ENCODE results near the gene BBS9. TPM values are rescaled to one million over a fixed set of nuclear protein-coding genes. Genes with fewer than 3 reads are reported as not detected.

Gene BBS9
- total and polyA plus RNA-seq, 2 experiments from 2014 or later: 10.2 to 15.0 TPM

DNA sequence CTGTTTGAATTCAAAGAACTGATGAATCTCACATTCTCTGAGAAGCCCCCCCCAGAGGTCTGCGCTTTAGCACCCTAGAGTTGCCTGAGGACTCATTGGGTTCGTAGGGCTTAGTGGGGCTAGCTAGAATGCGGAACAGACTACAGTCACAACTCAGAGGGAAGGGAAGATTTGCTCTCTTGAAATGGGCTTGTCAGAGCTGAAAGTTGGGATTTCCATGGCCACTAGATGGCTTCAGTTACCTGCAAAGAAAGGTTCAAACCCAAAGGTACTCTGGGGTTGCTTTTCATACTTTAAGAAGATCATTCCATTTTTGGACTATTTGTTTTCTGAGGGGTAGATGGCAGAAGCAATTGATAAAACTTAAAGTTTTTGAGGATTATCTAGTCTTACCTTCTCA, 205.0 kb downstream of the BBS9 start:
- 92 to 96% methylated on average over 3 of the region's 3 CpGs for WGBS, 2 experiments (ENCODE audit: low coverage in 1 of 2, low lambda C conversion rate in 2 of 2, missing lambda C conversion rate in 2 of 2)
- peak; percentile 22 for DNase-seq
- Histone ChIP-seq H3K9me3 (ENCODE audit: low read depth) (no peaks in the 10 kb centered on the region), H3K36me3 (ENCODE audit: low read depth) (no peaks in the 10 kb centered on the region), H3K4me1 (ENCODE audit: insufficient read depth) (peaks cover 7% of the 10 kb centered on the region; the same call in 1 of the 2 replicates), H2AFZ (no peak overlapping the region), H3F3A (ENCODE audit: insufficient read depth) (0 out of 2 replicates have a peak, but pooled peaks cover 3% of the 10 kb centered on the region), H3K27me3 (replicated peaks; ENCODE audit: insufficient read depth) (no peaks in the 10 kb centered on the region), H3K9me2 (ENCODE audit: insufficient read depth) (no peaks in the 10 kb centered on the region), H3K4me3 (no peak overlapping the region), H3K9ac (no peak overlapping the region), H3K27ac (no peak overlapping the region), H4K20me1 (ENCODE audit: insufficient read depth) (no peaks in the 10 kb centered on the region), H3K79me2 (ENCODE audit: insufficient read depth) (no peaks in the 10 kb centered on the region), H3K4me2 (ENCODE audit: unreplicated experiment) (no peak overlapping the region)
- in situ Hi-C loops (cut with MboI): no loop called here
- TF ChIP-seq EZH2 (IDR thresholded peaks at IDR 0.05; ENCODE audit: insufficient read depth, poor library complexity, severe bottlenecking): no peak
- TF ChIP-seq EZH2phosphoT487 (IDR thresholded peaks at IDR 0.05; ENCODE audit: insufficient read depth, low read depth): no peak

DNA sequence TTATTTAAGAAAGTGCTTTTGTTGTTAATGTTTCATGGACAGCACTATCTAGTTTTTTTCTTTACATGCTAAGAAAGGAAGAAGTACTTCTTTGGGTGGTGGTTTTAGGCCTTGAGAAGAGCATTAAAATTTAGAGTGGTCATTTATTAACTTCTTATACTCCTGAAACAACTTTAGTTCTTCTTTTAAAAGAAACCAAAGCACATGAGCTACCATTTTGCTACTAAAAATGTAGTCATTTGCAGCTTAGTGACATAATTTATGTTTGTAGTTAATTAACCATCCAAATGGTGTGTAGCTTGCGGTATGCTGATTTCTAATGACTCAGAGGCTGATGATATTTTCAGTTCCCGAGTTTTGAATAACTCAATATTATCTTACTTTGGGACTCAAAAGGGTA, 207.5 kb downstream of the BBS9 start:
- Histone ChIP-seq H3K79me2 (ENCODE audit: insufficient read depth) (no peaks in the 10 kb centered on the region), H2AFZ (no peak overlapping the region), H3F3A (ENCODE audit: insufficient read depth) (0 out of 2 replicates have a peak, but pooled peaks cover 6% of the 10 kb centered on the region), H3K36me3 (ENCODE audit: low read depth) (no peaks in the 10 kb centered on the region), H3K4me2 (ENCODE audit: unreplicated experiment) (no peak overlapping the region), H3K27me3 (replicated peaks; ENCODE audit: insufficient read depth) (no peaks in the 10 kb centered on the region), H3K9ac (no peak overlapping the region), H3K9me2 (ENCODE audit: insufficient read depth) (no peaks in the 10 kb centered on the region), H3K27ac (no peak overlapping the region), H3K4me1 (ENCODE audit: insufficient read depth) (peaks cover 11% of the 10 kb centered on the region), H4K20me1 (ENCODE audit: insufficient read depth) (no peaks in the 10 kb centered on the region), H3K9me3 (ENCODE audit: low read depth) (no peaks in the 10 kb centered on the region), H3K4me3 (no peak overlapping the region)
- WGBS, 2 experiments (ENCODE audit: low coverage in 1 of 2, low lambda C conversion rate in 2 of 2, missing lambda C conversion rate in 2 of 2): 95 to 98% methylated on average over 2 of the region's 2 CpGs
- in situ Hi-C loops (cut with MboI): no loop called here
- no peak for DNase-seq
- TF ChIP-seq EZH2 (IDR thresholded peaks at IDR 0.05; ENCODE audit: insufficient read depth, poor library complexity, severe bottlenecking): no peak
- TF ChIP-seq EZH2phosphoT487 (IDR thresholded peaks at IDR 0.05; ENCODE audit: insufficient read depth, low read depth): no peak

DNA sequence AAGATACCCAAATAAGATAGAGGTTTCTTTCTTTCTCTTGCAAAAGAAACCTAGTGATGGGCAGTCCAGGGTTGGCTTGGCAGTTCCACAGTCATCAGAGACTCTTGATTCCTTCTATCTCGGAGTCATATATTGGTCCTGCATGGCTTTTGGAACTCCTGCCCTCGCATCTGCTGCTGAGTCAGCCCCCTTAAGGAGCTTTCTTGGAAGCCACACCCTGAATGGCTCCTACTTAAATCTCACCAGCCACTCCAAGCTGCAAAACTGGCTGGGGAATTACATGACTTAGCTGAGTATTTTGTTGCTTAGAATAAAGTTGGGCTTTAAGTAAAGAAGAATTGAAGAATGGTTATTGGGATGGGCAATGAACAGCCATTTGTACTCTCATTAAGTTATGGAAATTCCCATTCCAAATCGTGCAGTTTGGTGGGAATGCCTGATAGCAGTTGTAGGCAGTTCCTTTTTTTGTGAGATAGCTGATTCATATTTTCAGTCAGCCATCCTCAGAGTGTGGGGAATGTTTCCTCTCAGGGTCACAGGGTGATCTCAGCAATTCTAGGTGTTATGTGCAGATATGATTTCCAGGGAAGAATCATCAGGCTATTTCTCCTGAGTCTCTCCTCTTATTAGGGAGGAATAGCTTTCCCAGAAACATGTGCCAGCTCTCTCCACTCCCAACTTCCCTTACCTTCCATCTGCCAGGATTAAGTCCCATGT, 209.9 kb downstream of the BBS9 start:
- DNase-seq: peak; percentile 63
- Histone ChIP-seq H3K9ac (no peak overlapping the region), H3K4me1 (ENCODE audit: insufficient read depth) (peaks cover 11% of the 10 kb centered on the region), H3K36me3 (ENCODE audit: low read depth) (no peaks in the 10 kb centered on the region), H3K27me3 (replicated peaks; ENCODE audit: insufficient read depth) (no peaks in the 10 kb centered on the region), H4K20me1 (ENCODE audit: insufficient read depth) (no peaks in the 10 kb centered on the region), H3K27ac (no peak overlapping the region), H3K4me3 (no peak overlapping the region), H3K9me2 (ENCODE audit: insufficient read depth) (no peaks in the 10 kb centered on the region), H3K4me2 (ENCODE audit: unreplicated experiment) (peak overlapping the region; percentile 19), H3K79me2 (ENCODE audit: insufficient read depth) (no peaks in the 10 kb centered on the region), H3F3A (ENCODE audit: insufficient read depth) (0 out of 2 replicates have a peak, but pooled peaks cover 6% of the 10 kb centered on the region), H3K9me3 (ENCODE audit: low read depth) (no peaks in the 10 kb centered on the region), H2AFZ (peak overlapping the region; percentile 14; the same call in 1 of the 2 replicates)
- 25% methylated on average over 3 of the region's 3 CpGs for WGBS, 2 experiments (ENCODE audit: low coverage in 1 of 2, low lambda C conversion rate in 2 of 2, missing lambda C conversion rate in 2 of 2)
- TF ChIP-seq EZH2phosphoT487 (IDR thresholded peaks at IDR 0.05; ENCODE audit: insufficient read depth, low read depth): no peak
- in situ Hi-C loops (cut with MboI): no loop called here

DNA sequence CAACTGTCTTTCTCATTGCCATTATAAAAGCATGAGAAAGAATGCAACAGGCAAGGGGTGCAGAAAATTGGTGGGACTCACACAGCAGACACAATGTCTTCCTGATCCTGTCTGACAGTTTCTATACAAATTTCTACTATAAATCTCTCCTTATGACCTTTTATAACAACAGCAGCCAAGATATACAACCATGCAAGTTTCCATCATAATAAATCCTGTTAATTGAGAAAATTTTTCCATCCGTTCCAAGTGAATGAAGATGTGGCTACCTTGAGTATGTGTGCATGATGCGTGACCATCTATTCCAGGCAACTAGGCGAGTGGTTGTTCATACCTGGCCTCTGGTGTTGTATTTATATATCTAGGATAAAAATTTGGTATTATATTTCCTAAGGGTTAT, 216.7 kb downstream of the BBS9 start:
- H2AFZ ChIP-seq: no peak overlapping the region
- no peaks in the 10 kb centered on the region for H3K79me2 ChIP-seq (ENCODE audit: insufficient read depth)
- no peaks in the 10 kb centered on the region for H3K36me3 ChIP-seq (ENCODE audit: low read depth)
- in situ Hi-C loops (cut with MboI): no loop called here
- H3K4me2 ChIP-seq (ENCODE audit: unreplicated experiment): no peak overlapping the region
- TF ChIP-seq EZH2 (IDR thresholded peaks at IDR 0.05; ENCODE audit: insufficient read depth, poor library complexity, severe bottlenecking) (no peak), EZH2phosphoT487 (IDR thresholded peaks at IDR 0.05; ENCODE audit: insufficient read depth, low read depth) (no peak)
- no peak overlapping the region for H3K27ac ChIP-seq
- WGBS, 2 experiments (ENCODE audit: low coverage in 1 of 2, low lambda C conversion rate in 2 of 2, missing lambda C conversion rate in 2 of 2): 93% methylated on average over 3 of the region's 3 CpGs
- no peaks in the 10 kb centered on the region for H3K9me3 ChIP-seq (ENCODE audit: low read depth)
- no peaks in the 10 kb centered on the region for H3K27me3 ChIP-seq (replicated peaks; ENCODE audit: insufficient read depth)
- H3F3A ChIP-seq (ENCODE audit: insufficient read depth): no peaks in the 10 kb centered on the region
- no peak overlapping the region for H3K9ac ChIP-seq
- no peak for DNase-seq
- H3K4me1 ChIP-seq (ENCODE audit: insufficient read depth): no peaks in the 10 kb centered on the region
- no peak overlapping the region for H3K4me3 ChIP-seq
- H3K9me2 ChIP-seq (ENCODE audit: insufficient read depth): no peaks in the 10 kb centered on the region
- no peaks in the 10 kb centered on the region for H4K20me1 ChIP-seq (ENCODE audit: insufficient read depth)

Measured in GM23248 (cell line).